AG09309 (cell line): ENCODE measurements around the gene OSMR.

Source experiments
- DNase-seq: peaks from one replicate; pipeline ENCODE4 v3.0.0-alpha.2; 2010; ENCODE audit warnings: low read depth
- H3K4me3 ChIP-seq: 2 replicates; pipeline ENCODE4 v1.5.1; 2011; ENCODE audit warnings: mild to moderate bottlenecking, low read depth, low read length, moderate library complexity; ENCODE audit not compliant: control insufficient read depth
- TF ChIP-seq, protein P1 (sequence below): IDR thresholded peaks from 2 replicates; pipeline ENCODE4 v1.5.1; 2011; ENCODE audit warnings: mild to moderate bottlenecking, low read depth, low read length, inconsistent platforms; ENCODE audit not compliant: insufficient read depth, control insufficient read depth; ENCODE audit errors: missing control alignments

OSMR gene

DNA sequence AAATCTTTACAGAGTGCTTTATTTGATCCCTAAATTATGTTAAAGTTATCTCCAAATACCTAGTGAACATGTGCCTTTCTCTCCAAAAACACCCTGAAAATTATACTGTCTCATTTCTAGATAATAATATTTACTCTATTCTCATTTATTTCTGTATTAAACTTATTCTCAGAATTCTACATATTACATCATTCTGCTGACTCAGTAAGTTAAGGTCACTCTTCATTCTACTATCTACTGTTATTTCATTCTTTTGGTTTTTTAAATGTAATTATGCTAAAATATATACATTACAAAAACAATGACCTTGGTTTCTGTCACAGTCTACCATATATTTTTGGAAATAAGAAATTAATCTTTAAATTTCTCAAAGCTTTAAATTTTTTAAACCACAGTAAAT, 132.2 kb downstream of the OSMR start:
- TF ChIP-seq, protein P1, sequence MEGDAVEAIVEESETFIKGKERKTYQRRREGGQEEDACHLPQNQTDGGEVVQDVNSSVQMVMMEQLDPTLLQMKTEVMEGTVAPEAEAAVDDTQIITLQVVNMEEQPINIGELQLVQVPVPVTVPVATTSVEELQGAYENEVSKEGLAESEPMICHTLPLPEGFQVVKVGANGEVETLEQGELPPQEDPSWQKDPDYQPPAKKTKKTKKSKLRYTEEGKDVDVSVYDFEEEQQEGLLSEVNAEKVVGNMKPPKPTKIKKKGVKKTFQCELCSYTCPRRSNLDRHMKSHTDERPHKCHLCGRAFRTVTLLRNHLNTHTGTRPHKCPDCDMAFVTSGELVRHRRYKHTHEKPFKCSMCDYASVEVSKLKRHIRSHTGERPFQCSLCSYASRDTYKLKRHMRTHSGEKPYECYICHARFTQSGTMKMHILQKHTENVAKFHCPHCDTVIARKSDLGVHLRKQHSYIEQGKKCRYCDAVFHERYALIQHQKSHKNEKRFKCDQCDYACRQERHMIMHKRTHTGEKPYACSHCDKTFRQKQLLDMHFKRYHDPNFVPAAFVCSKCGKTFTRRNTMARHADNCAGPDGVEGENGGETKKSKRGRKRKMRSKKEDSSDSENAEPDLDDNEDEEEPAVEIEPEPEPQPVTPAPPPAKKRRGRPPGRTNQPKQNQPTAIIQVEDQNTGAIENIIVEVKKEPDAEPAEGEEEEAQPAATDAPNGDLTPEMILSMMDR: no peak
- no peak for DNase-seq
- no peak overlapping the region for H3K4me3 ChIP-seq

DNA sequence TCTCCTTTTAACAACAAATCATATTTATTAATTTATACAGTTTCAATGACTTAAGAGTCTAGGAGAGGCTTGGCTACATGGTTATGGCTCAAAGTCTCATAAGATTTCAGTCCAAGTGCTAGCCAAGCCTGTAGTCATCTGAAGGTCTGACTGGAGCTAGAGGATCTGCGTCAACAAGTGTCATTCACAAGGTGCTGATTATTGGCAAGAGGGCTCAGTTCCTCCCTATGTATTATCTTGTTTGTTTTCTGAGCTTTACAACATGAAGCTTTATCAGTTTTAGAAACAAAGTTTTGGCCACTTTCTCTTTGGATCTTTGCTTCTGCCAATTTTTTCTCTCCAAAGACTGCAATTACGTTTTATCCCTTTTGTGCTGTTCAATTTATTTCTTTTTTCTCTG, 133.7 kb downstream of the OSMR start:
- TF ChIP-seq, protein P1: no peak
- H3K4me3 ChIP-seq: no peak overlapping the region
- DNase-seq: no peak
